Fibroblast of skin of left quadriceps (primary cell): ENCODE data around the gene PARK7.

Experiments
- DNase-seq, 2 experiments: peaks; one replicate each; pipeline ENCODE4 v3.0.0-alpha.2; 2013; ENCODE audit warnings: low read depth in 2 of 2

Gene PARK7

GRCh38 chr1:8010080-8010664 lies 48.7 kb downstream of the PARK7 start:
- no peak for DNase-seq

GRCh38 chr1:8011016-8011415 lies 49.5 kb downstream of the PARK7 start:
- no peak for DNase-seq

GRCh38 chr1:8011923-8012858 lies 50.7 kb downstream of the PARK7 start:
- no peak for DNase-seq

GRCh38 chr1:8012955-8013354 lies 51.4 kb downstream of the PARK7 start:
- DNase-seq = no peak

GRCh38 chr1:8013399-8013798 lies 51.9 kb downstream of the PARK7 start:
- DNase-seq = no peak

- no peak for DNase-seq
Measured at GRCh38 chr1:8013800-8014199, 52.3 kb downstream of the PARK7 start.

- DNase-seq = no peak
Measured at GRCh38 chr1:8014381-8014988, 53.0 kb downstream of the PARK7 start.

GRCh38 chr1:8015036-8015808 lies 53.7 kb downstream of the PARK7 start:
- DNase-seq = peak; percentile 70 to 80

- DNase-seq = no peak
Measured at GRCh38 chr1:8015809-8016165, 54.3 kb downstream of the PARK7 start.

GRCh38 chr1:8016210-8016894 lies 54.8 kb downstream of the PARK7 start:
- DNase-seq = no peak

- DNase-seq = no peak
Measured at GRCh38 chr1:8016895-8017241, 55.4 kb downstream of the PARK7 start.

GRCh38 chr1:8017495-8018197 lies 56.1 kb downstream of the PARK7 start:
- peak; percentile 85 to 86 for DNase-seq

- DNase-seq = no peak
Measured at GRCh38 chr1:8018492-8019228, 57.1 kb downstream of the PARK7 start.

GRCh38 chr1:8019229-8019620 lies 57.7 kb downstream of the PARK7 start:
- no peak for DNase-seq

GRCh38 chr1:8020032-8020431 lies 58.5 kb downstream of the PARK7 start:
- DNase-seq = no peak

- no peak for DNase-seq
Measured at GRCh38 chr1:8021676-8022266, 60.3 kb downstream of the PARK7 start.

- DNase-seq = no peak
Measured at GRCh38 chr1:8022395-8023286, 61.1 kb downstream of the PARK7 start.

- DNase-seq = no peak
Measured at GRCh38 chr1:8023287-8023994, 61.9 kb downstream of the PARK7 start.
